GM20000 (cell line): ENCODE results near the gene SMDT1.
"Not testable (repeated sequence)": the region's sequence is repeated elsewhere in the genome, so short reads cannot be mapped to it uniquely, and the experiment has no call there.

ENCODE experiments used
- DNase-seq: peaks from one replicate; pipeline ENCODE4 v3.0.0; 2012; ENCODE audit warnings: low spot score
- CTCF ChIP-seq: IDR thresholded peaks from 2 replicates; pipeline ENCODE4 v1.5.1; 2012; ENCODE audit warnings: mild to moderate bottlenecking, control low read depth; ENCODE audit errors: extremely low read depth, missing control alignments

SMDT1 gene

GRCh38 chr22:42101199-42101598, 21.7 kb downstream of the SMDT1 start:
- TF ChIP-seq CTCF = no peak
- no peak for DNase-seq

- not testable (repeated sequence) for DNase-seq
Measured at GRCh38 chr22:42104332-42104860, 24.9 kb downstream of the SMDT1 start.

GRCh38 chr22:42108848-42109247, 29.3 kb downstream of the SMDT1 start:
- no peak for DNase-seq
- TF ChIP-seq CTCF = no peak

GRCh38 chr22:42111798-42112197, 32.3 kb downstream of the SMDT1 start:
- DNase-seq = no peak
- no peak for TF ChIP-seq CTCF

GRCh38 chr22:42112793-42113192, 33.3 kb downstream of the SMDT1 start:
- DNase-seq = not testable (repeated sequence)

GRCh38 chr22:42114721-42115120, 35.2 kb downstream of the SMDT1 start:
- TF ChIP-seq CTCF = no peak
- DNase-seq = no peak

GRCh38 chr22:42115420-42115830, 35.9 kb downstream of the SMDT1 start:
- DNase-seq = not testable (repeated sequence)

GRCh38 chr22:42116848-42117424, 37.4 kb downstream of the SMDT1 start:
- DNase-seq = no peak
- peak; percentile 9 for TF ChIP-seq CTCF

- peak; percentile 61 for DNase-seq
Measured at GRCh38 chr22:42120231-42121021, 40.9 kb downstream of the SMDT1 start.

GRCh38 chr22:42123529-42123928, 44.0 kb downstream of the SMDT1 start:
- DNase-seq = not testable (repeated sequence)
